ENCODE results near the gene PSAT1.
"Not testable (repeated sequence)": the region's sequence is repeated elsewhere in the genome, so short reads cannot be mapped to it uniquely, and the experiment has no call there.

Gene PSAT1

DNA sequence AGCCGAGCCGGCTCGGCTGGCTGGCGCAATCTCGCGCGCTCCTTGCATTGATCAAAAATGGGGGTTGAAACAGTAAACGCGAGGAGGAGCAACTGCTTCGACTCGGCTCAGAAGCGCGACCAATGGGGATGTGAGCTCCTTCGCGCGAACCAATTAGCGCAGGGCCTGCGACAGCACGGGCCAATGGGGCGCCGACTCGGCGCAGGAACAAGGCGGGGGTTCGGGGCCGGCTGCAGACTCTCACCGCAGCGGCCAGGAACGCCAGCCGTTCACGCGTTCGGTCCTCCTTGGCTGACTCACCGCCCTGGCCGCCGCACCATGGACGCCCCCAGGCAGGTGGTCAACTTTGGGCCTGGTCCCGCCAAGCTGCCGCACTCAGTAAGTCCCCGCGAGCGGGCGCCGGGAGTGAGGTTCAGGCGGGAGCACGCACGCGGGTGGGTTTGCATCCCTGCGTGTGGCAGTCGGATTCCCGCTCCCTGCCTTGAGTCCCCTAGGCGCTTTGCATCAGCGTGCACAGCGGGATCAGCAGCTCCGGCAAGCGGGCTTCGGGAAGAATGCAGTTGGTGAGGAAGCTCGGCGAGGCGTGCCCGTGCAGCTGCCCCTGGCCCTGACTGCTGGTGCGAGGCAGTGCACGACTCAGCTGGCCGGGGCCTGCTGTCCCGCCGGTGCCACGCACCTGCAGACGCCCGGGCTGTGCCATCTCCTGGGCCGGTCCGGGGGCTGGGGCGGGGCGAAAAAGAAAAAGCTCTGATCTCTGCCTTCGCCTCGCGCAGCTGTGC is at the start of gene PSAT1:
PSAT1 (plus strand) TSS at position 233 of the 779 bp plus-strand sequence; CDS start at position 319, 86 bp downstream.
- peak; percentile 97 for DNase-seq

- DNase-seq, result no peak
Measured at GRCh38 chr9:78248635-78249034, 48.3 kb upstream of the PSAT1 start.

DNA sequence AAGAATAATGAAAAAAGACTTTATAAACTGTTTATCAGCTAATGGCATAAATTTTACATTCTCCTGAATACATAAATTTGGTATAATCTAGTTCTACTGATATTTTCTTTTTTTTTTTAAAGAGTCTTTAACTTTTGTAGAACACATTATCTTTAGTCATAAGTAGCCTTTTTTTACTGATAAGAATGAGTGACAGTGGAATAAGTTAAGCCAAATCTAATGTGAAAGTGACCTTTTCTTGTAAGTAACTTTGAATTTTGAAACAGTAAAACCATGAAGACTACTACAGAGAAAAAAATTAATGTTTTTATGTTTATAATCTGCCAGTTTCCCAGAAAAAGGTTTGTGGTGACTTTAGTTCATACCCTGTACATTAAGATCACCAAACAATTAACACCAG is 47.4 kb upstream of the PSAT1 start:
- DNase-seq, result no peak

DNA sequence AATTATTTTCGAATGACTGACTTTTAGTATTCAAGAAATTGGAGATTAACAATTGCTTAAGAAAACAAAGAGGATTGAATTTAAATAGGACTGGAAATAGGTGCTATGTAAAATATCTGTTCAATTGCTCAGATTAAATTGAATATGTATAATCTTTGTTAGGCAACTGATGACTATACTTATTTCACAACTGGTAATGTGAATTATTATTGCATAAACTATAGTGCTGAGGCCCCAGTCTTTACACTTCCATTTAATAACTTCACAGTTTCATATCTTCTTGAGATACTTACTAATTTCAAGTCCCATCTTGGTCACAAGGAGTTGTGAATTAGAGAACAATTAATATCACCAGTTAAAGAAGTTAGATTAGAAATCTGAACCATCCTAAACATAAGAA is 44.3 kb upstream of the PSAT1 start:
- DNase-seq, result no peak

GRCh38 chr9:78253285-78253684 is 43.6 kb upstream of the PSAT1 start:
- no peak for DNase-seq

DNA sequence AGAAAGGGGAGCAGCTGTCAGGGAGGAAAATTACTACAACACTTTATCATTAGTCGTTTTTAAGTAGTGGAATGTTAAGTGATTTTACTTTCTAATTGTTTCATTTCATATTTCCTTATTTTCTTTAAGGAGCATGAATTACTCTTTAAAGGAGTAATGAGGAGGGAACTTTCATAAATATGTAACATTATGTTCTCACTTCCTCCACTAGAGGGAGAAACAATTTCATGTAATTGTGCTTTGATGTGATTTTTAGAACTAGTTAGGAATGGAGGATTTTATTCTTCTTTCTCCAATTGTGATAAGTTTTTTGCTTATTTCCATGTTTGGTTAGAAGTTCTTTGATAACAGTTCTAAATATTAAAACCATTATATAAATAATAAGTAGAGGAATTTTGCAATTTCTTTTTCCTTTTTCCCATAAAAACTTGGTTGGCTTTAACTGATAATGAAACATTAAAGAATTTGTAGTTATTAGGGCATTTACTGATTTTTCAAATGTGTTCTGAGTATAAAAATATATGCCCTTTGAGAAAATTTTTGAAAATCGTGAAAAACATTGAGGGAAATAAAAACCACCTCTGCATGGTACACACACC is 35.4 kb upstream of the PSAT1 start:
- no peak for DNase-seq

GRCh38 chr9:78262655-78263054 is 34.3 kb upstream of the PSAT1 start:
- DNase-seq, result no peak

DNA sequence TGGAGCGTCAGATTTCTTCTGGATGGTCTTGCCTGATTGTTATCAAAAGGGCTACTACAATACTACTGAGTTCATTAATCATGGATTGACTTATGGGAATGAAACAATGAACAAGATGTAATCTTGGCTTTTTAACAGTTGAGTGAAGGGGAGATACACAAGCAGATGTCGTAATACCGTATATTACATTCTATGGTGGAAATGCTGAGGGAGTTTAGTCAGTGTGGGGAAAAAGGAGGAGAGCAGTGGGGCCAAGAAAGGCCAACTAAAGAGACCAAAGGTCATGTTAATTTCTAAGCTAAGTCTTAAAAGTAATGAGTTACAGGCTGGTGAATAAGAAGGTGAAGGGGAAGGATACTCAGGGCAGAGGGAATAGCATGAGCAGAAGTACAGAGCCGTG is 29.0 kb upstream of the PSAT1 start:
- DNase-seq, result no peak

DNA sequence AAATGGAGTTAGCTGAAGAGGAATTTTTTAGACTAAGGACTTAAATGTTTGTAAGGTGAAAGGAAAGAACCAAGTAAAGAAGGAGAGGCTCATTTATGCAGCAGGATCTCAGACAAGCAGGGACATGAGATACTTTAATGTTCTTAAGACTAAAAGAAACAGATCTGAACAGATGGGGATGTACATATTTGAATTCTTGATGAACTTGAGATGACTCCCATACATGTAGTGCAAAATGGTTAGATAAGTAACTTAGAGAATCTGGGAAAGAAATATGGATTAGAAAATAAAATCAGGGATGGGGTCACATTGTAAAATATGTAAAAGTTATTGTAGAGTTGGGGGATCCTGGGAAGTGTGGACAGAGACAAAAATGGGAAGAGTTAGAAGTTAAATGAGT is 27.1 kb upstream of the PSAT1 start:
- DNase-seq, result no peak

- DNase-seq, result no peak
Measured at GRCh38 chr9:78272307-78272706, 24.6 kb upstream of the PSAT1 start.

DNA sequence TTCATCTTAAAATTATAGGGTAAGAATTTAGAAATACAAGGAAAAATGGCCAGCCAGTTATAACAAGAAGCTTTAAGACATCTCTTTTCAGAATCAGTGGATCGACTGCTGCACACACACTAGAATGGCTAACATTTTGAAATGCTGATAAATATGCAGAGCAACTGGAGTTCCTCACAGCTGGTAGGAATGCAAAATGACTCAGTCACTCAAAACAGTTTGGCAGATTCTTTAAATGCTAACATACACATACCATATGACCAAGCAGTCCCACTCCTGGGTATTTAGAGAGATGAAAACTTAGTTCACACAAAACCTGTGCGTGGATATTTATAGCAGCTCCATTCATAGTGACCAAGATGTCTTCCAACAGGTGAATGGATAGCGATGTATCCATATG is 23.2 kb upstream of the PSAT1 start:
- no peak for DNase-seq

GRCh38 chr9:78278177-78278777 is 18.6 kb upstream of the PSAT1 start:
- no peak for DNase-seq

DNA sequence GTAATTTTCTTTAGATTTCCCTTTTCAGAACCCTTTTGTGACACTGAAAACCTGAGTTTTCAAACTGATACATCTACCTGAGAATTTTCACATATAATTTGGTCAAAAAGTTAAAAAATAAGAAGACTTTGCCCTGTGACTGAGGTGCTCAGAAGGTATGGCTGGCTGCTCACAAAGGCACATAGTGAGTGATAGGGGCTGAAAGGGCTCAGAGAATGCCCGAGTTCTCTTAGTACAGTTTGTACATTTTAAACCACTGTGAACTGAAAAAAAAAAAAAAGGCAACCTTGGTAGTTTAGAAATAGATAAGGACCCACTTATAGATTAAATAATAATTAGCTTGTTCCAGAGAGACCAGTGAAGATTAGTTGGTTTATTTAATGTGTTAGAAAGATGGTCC is 18.1 kb upstream of the PSAT1 start:
- DNase-seq, result no peak

GRCh38 chr9:78280982-78281668 is 15.8 kb upstream of the PSAT1 start:
- no peak for DNase-seq

GRCh38 chr9:78284181-78284580 is 12.7 kb upstream of the PSAT1 start:
- not testable (repeated sequence) for DNase-seq

GRCh38 chr9:78286125-78286524 is 10.8 kb upstream of the PSAT1 start:
- no peak for DNase-seq

GRCh38 chr9:78286946-78287388 is 10.0 kb upstream of the PSAT1 start:
- DNase-seq, result no peak

DNA sequence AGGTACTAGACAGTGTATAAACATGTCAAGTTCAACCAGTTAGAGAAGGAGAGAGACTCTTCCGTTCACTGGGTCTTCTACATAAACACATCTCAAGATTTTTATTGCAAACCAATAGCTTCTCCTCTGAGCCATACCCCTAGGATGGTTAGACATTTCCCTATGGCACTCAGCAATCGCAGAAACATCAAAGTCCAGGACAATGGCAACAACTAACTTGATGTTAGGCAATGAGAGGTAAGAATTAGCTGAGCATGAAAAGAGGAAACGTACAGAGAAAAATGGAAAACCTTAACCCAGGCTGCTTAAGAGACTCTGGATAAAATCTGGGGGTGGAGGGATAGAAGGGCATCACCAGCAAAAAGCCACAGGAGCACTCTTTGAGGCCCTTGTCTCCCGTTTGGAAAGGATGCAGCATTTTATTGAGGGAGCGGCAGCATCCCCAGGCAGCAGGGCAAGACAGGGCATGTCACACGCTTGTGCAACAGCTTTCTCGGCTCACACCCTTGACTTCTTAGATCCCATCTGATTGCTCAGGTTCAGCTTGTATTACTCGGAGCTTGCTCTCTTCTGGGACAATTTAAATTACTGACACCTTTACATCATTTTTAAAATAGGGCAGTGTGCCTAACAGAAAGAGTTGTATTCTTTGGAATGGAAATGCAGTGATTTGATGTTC is 8.6 kb upstream of the PSAT1 start:
- DNase-seq, result no peak

DNA sequence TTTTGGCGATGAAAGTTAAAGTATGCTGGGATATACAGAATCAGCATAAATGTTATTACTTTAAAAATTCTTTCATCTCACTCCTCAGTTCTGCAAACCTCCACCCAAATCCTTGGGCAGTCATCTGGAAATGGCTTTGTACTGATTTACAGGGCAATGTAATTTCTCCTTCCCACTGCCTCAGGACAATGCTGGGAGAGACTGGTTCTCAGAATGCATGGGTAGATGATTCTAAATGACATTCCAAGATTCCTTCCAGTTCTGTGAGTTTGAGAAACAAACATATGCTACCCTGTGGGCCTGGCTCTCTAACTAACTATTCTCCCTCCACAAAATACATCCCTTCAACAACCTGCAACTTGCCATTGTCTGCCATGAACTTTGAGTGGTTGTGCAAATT is 7.5 kb upstream of the PSAT1 start:
- DNase-seq, result no peak

DNA sequence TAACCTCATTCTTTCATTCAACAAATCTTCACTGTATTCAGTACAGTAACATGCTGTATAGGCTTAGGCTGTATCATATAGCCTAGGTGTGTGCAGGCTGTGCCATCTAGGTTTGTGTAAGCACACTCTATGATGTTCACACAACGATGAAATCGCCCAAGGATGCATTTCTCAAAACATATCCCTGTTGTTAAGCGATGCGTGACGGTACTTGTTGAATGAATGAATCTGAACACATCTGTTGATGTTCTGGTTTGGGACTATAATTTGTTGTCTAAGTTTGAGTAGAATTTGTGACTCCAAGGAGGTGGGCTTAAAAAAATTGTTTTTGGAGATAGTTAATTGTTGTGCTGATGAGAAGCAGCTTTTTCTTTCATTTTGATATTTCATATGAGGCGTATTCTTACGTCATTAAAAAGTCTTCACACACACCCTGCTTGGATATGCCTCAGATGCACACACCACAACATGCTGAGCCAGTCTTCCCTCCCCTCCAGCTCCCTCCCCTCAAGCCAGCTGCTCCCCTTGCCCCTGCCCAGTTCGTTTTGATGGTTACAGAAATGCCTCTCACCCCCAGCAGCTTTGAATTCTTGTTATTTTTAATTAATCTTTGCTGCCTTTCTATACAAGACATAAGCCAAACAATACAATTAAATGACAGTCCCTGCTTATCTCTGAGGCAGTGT is 5.5 kb upstream of the PSAT1 start:
- no peak for DNase-seq

DNA sequence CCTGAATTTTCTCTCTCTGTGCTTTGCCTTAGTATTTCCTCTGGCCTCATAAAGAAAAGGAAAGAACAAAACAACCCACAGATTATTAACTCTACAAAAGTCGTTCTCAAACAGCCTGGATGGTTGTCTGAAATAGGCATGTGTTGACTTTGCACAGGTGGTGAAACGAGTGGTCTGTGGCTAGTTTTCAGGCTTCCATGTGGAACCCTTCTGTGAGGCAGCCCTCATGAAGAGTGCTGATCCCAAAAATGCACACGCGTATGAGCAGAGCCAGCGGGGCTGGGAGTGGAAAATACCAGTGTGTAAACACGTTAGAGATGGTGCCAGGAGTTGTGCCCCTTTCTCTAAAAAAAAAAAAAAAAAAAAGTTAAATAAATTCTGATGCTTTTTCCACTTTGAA is 4.9 kb upstream of the PSAT1 start:
- no peak for DNase-seq

GRCh38 chr9:78292716-78293497 is 4.0 kb upstream of the PSAT1 start:
- no peak for DNase-seq

Measured in NCI-H226 (cell line).